ENCODE measurements around the gene REXO1.

DNA sequence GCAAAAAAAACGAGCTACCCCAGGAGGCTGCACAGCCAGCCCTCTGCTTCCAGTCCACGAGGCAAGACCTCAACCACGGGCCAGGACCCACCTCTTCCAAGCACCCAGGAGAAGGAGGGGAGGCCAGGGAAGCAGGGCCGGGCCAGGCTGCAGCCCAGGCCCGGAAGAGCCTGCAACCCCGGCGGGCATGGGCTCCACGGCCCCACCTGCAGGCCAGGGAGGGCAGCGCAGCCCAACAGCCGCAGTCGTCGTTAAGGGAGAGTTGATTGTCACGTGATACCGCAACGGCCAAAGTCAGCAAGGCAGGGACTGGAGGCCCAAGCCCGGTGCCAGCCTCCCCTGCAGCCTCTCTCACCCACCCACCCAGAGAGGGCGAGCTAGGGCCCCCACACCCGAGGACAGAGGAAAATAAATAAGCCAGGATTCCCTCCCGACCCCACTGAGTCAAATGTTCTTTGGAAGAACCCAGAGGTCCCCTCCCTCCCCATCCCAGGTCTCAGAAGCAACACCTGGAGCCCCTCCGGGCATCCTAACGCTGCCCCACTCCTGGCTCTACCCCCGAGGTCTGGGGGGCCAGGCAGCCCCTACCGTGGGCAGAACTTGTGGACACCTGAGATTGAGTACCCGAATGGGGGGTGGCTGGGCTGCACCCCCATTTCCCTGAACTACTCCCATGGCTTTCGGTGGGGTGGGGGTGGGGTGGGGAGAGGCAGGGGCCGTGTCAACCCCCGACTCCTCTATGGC lies 5.2 kb upstream of the REXO1 start:
- TF ChIP-seq CTCF (IDR thresholded peaks at IDR 0.05) (peak; percentile 81 to 98 (median 96)), POLR2A (IDR thresholded peaks at IDR 0.05) (no peak)
